Upper lobe of left lung (tissue), 6 donors: ENCODE data around the gene DLX4. TPM values are rescaled to one million over a fixed set of nuclear protein-coding genes. Genes with fewer than 3 reads are reported as not detected.

ENCODE experiments used
- ATAC-seq, 2 donors: fragments of 200-7000 bp; cut with Tn5 transposase; one replicate each; pipeline ENCODE4 v1.9.1; 2022; ENCODE audit warnings: mild to moderate bottlenecking in 2 of 2, moderate library complexity in 2 of 2; ENCODE audit not compliant: low FRiP score in 2 of 2
- DNase-seq, 2 donors: peaks; one replicate each; pipeline ENCODE4 v3.0.0-alpha.2; 2019 to 2020
- H3K27ac ChIP-seq, 4 donors: fragments of 200-600 bp; sonication (generic); one replicate each; pipeline ENCODE4 v1.5.1; 2016 to 2019
- H3K27me3 ChIP-seq, 4 donors: fragments of 200-600 bp; sonication (generic); one replicate each; pipeline ENCODE4 v1.5.1; 2017 to 2019
- H3K36me3 ChIP-seq, 4 donors: fragments of 200-600 bp; sonication (generic); one replicate each; pipeline ENCODE4 v1.5.1; 2016 to 2019
- H3K4me1 ChIP-seq, 4 donors: fragments of 200-600 bp; sonication (generic); one replicate each; pipeline ENCODE4 v1.5.1; 2018 to 2019
- H3K4me3 ChIP-seq, 4 donors: fragments of 200-600 bp; sonication (generic); one replicate each; pipeline ENCODE4 v1.5.1; 2017 to 2019; ENCODE audit warnings: mild to moderate bottlenecking in 2 of 4, moderate library complexity in 1 of 4
- H3K9me3 ChIP-seq, 4 donors: fragments of 200-600 bp; sonication (generic); one replicate each; pipeline ENCODE4 v1.5.1; 2018 to 2019
- CTCF ChIP-seq, 6 experiments: fragments of 450-650 bp in 4 of 6; fragments of 200-600 bp in 2 of 6; sonication (generic) in 2 of 6; IDR thresholded peaks; one replicate each; pipeline ENCODE4 v1.5.1; 2016 to 2019; ENCODE audit warnings: antibody characterized with exemption in 6 of 6
- EP300 ChIP-seq, 4 donors: sonication (generic); formaldehyde crosslinking; IDR thresholded peaks; one replicate each; pipeline ENCODE4 v1.5.1; 2017; ENCODE audit warnings: antibody characterized with exemption in 4 of 4, control low read depth in 2 of 4
- POLR2A ChIP-seq, 4 donors: fragments of 450-650 bp; IDR thresholded peaks; one replicate each; pipeline ENCODE4 v1.5.1; 2016 to 2017; ENCODE audit warnings: antibody characterized with exemption in 4 of 4, mild to moderate bottlenecking in 2 of 4
- POLR2AphosphoS5 ChIP-seq, 2 donors: sonication (generic); formaldehyde crosslinking; IDR thresholded peaks; one replicate each; pipeline ENCODE4 v1.5.1; 2017; ENCODE audit warnings: antibody characterized with exemption in 2 of 2
- WGBS, 2 donors: methylation state at CpG; one replicate each; pipeline ENCODE4 v1.1.5; 2017 to 2018; 5-methylcytosine and 5-hydroxymethylcytosine counted together
- total RNA-seq, 6 donors: library from RNA; depleted of rRNA in 4 of 6; stranded (reverse); fragments of >200 nt in 4 of 6; gene quantifications; one replicate each; pipeline versions ENCODE4 v1.1.0 to v1.2.1, GENCODE V29; 2016 to 2021
- donor health status: DM: no; HTN: no; CAD: no; lungs with moderate emphysema.
- donor health status: DM: no; HTN: yes; CAD: no; lungs with severe emphysema.

The DLX4 gene
- total RNA-seq, 6 donors from 2014 or later, result 0.61 to 12.7 (median 2.5) TPM

- no peaks in the 10 kb centered on the region for H3K27me3 ChIP-seq
- H3K27ac ChIP-seq, result no peak overlapping the region
- H3K36me3 ChIP-seq, result no peaks in the 10 kb centered on the region
- no peaks in the 10 kb centered on the region for H3K9me3 ChIP-seq
- H3K4me3 ChIP-seq, result no peak overlapping the region
- H3K4me1 ChIP-seq, result no peaks in the 10 kb centered on the region
- 76 to 89% methylated on average over 5 of the region's 5 CpGs for WGBS, 2 donors
- ATAC-seq, result no peak
- no peak for DNase-seq
- no peak for TF ChIP-seq POLR2A (IDR thresholded peaks at IDR 0.05)
- TF ChIP-seq POLR2AphosphoS5 (IDR thresholded peaks at IDR 0.05), result no peak
- TF ChIP-seq EP300 (IDR thresholded peaks at IDR 0.05), result no peak
- TF ChIP-seq CTCF (IDR thresholded peaks at IDR 0.05), result no peak
These were observed 26.0 kb upstream of the DLX4 start for GRCh38 chr17:49942947-49943346.

GRCh38 chr17:49944273-49944870 is 24.6 kb upstream of the DLX4 start:
- ATAC-seq, result no peak
- Histone ChIP-seq H3K36me3 (no peaks in the 10 kb centered on the region), H3K27me3 (no peaks in the 10 kb centered on the region), H3K9me3 (no peaks in the 10 kb centered on the region), H3K27ac (no peak overlapping the region), H3K4me3 (no peak overlapping the region), H3K4me1 (no peaks in the 10 kb centered on the region)
- peak in 1 of 2 donors; percentile 78 for DNase-seq
- TF ChIP-seq EP300 (IDR thresholded peaks at IDR 0.05) (no peak), CTCF (IDR thresholded peaks at IDR 0.05) (no peak), POLR2AphosphoS5 (IDR thresholded peaks at IDR 0.05) (no peak), POLR2A (IDR thresholded peaks at IDR 0.05) (no peak)
- WGBS, 2 donors, result 41 to 46% methylated on average over 19 to 26 of the region's 26 CpGs

- ATAC-seq, result no peak
- Histone ChIP-seq H3K4me3 (no peak overlapping the region), H3K27ac (no peak overlapping the region), H3K4me1 (no peaks in the 10 kb centered on the region), H3K9me3 (no peaks in the 10 kb centered on the region), H3K36me3 (no peaks in the 10 kb centered on the region), H3K27me3 (no peaks in the 10 kb centered on the region)
- DNase-seq, result no peak
- 43 to 67% methylated on average over 1 to 4 of the region's 8 CpGs for WGBS, 2 donors
- TF ChIP-seq POLR2A (IDR thresholded peaks at IDR 0.05), result no peak
- TF ChIP-seq POLR2AphosphoS5 (IDR thresholded peaks at IDR 0.05), result no peak
- TF ChIP-seq EP300 (IDR thresholded peaks at IDR 0.05), result no peak
- TF ChIP-seq CTCF (IDR thresholded peaks at IDR 0.05), result no peak
These were observed 22.8 kb upstream of the DLX4 start for GRCh38 chr17:49946208-49946607.

- TF ChIP-seq POLR2A (IDR thresholded peaks at IDR 0.05), result no peak
- no peak for TF ChIP-seq CTCF (IDR thresholded peaks at IDR 0.05)
- no peak for TF ChIP-seq POLR2AphosphoS5 (IDR thresholded peaks at IDR 0.05)
- no peak for TF ChIP-seq EP300 (IDR thresholded peaks at IDR 0.05)
- 61% methylated on average over 7 of the region's 11 CpGs; no CpG with 5 or more reads in 1 of the 2 donors for WGBS, 2 donors
- no peak overlapping the region for H3K27ac ChIP-seq
- H3K4me1 ChIP-seq, result no peaks in the 10 kb centered on the region
- no peaks in the 10 kb centered on the region for H3K36me3 ChIP-seq
- DNase-seq (no peak), ATAC-seq (no peak)
- no peaks in the 10 kb centered on the region for H3K9me3 ChIP-seq
- H3K4me3 ChIP-seq, result no peak overlapping the region
- H3K27me3 ChIP-seq, result no peaks in the 10 kb centered on the region
These were observed 21.9 kb upstream of the DLX4 start for GRCh38 chr17:49946964-49947584.

GRCh38 chr17:49949634-49950033 is 19.4 kb upstream of the DLX4 start:
- TF ChIP-seq POLR2AphosphoS5 (IDR thresholded peaks at IDR 0.05) (no peak), CTCF (IDR thresholded peaks at IDR 0.05) (no peak), EP300 (IDR thresholded peaks at IDR 0.05) (no peak), POLR2A (IDR thresholded peaks at IDR 0.05) (no peak)

More at GRCh38 chr17:49949634-49950033, 19.4 kb upstream of the DLX4 start:
- WGBS, 2 donors, result 74 to 78% methylated on average over 2 of the region's 2 CpGs
- Histone ChIP-seq H3K27me3 (no peaks in the 10 kb centered on the region), H3K36me3 (no peaks in the 10 kb centered on the region), H3K27ac (no peak overlapping the region), H3K4me1 (no peaks in the 10 kb centered on the region), H3K9me3 (no peaks in the 10 kb centered on the region), H3K4me3 (no peak overlapping the region)
- DNase-seq, result no peak
- no peak for ATAC-seq
